ENCODE data around the gene VRK1. TPM values are rescaled to one million over a fixed set of nuclear protein-coding genes. Genes with fewer than 3 reads are reported as not detected.

The VRK1 gene
- total RNA-seq, 1 donor from 2014 or later = 126 TPM

GRCh38 chr14:96783043-96783914, 13.9 kb upstream of the VRK1 start:
- H3K36me3 ChIP-seq = no peaks in the 10 kb centered on the region
- no peak overlapping the region for H2AFZ ChIP-seq (replicated peaks)
- Mint-ChIP-seq H3K36me3 (no peaks in the 10 kb centered on the region), H3K27ac (no peak overlapping the region), H3K27me3 (ENCODE audit: insufficient read depth, low read depth) (no peaks in the 10 kb centered on the region), H3K4me1 (peaks cover 3% of the 10 kb centered on the region), H3K4me3 (no peak overlapping the region), H3K9me3 (no peaks in the 10 kb centered on the region)
- no peaks in the 10 kb centered on the region for H4K20me1 ChIP-seq (ENCODE audit: low read depth)
- no peaks in the 10 kb centered on the region for H3K27me3 ChIP-seq
- no peak overlapping the region for H3K27ac ChIP-seq
- no peak overlapping the region for H3K4me3 ChIP-seq
- no peak overlapping the region for H3K9ac ChIP-seq
- H3F3A ChIP-seq (ENCODE audit: low read depth) = no peaks in the 10 kb centered on the region
- no peak for TF ChIP-seq CTCF (IDR thresholded peaks at IDR 0.05)
- no peak for TF ChIP-seq EZH2phosphoT487 (IDR thresholded peaks at IDR 0.05)
- no peak for TF ChIP-seq EZH2 (IDR thresholded peaks at IDR 0.05)
- H3K9me3 ChIP-seq (ENCODE audit: low read depth) = no peaks in the 10 kb centered on the region
- H3K4me2 ChIP-seq = no peak overlapping the region
- H3K4me1 ChIP-seq = no peaks in the 10 kb centered on the region
- no peak for DNase-seq (ENCODE audit: low spot score)
- no peaks in the 10 kb centered on the region for H3K79me2 ChIP-seq (ENCODE audit: low read depth)

GRCh38 chr14:96783915-96784224, 13.3 kb upstream of the VRK1 start:
- H3K27ac ChIP-seq = no peak overlapping the region

GRCh38 chr14:96790186-96790585, 7.0 kb upstream of the VRK1 start:
- no peaks in the 10 kb centered on the region for H3K79me2 ChIP-seq (ENCODE audit: low read depth)

More at GRCh38 chr14:96783915-96784224, 13.3 kb upstream of the VRK1 start:
- H3F3A ChIP-seq (ENCODE audit: low read depth) = no peaks in the 10 kb centered on the region
- Mint-ChIP-seq H3K9me3 (no peaks in the 10 kb centered on the region), H3K27ac (no peak overlapping the region), H3K4me1 (peaks cover 3% of the 10 kb centered on the region), H3K36me3 (no peaks in the 10 kb centered on the region), H3K4me3 (no peak overlapping the region), H3K27me3 (ENCODE audit: insufficient read depth, low read depth) (no peaks in the 10 kb centered on the region)
- DNase-seq (ENCODE audit: low spot score) = no peak
- H3K9me3 ChIP-seq (ENCODE audit: low read depth) = no peaks in the 10 kb centered on the region
- H3K79me2 ChIP-seq (ENCODE audit: low read depth) = no peaks in the 10 kb centered on the region
- H3K36me3 ChIP-seq = no peaks in the 10 kb centered on the region
- H3K9ac ChIP-seq = no peak overlapping the region
- TF ChIP-seq EZH2 (IDR thresholded peaks at IDR 0.05) = no peak
- no peak for TF ChIP-seq EZH2phosphoT487 (IDR thresholded peaks at IDR 0.05)
- no peak for TF ChIP-seq CTCF (IDR thresholded peaks at IDR 0.05)
- H3K4me2 ChIP-seq = no peak overlapping the region
- no peak overlapping the region for H3K4me3 ChIP-seq
- H2AFZ ChIP-seq (replicated peaks) = no peak overlapping the region
- H3K4me1 ChIP-seq = no peaks in the 10 kb centered on the region
- no peaks in the 10 kb centered on the region for H3K27me3 ChIP-seq
- H4K20me1 ChIP-seq (ENCODE audit: low read depth) = no peaks in the 10 kb centered on the region

More at GRCh38 chr14:96790186-96790585, 7.0 kb upstream of the VRK1 start:
- Histone ChIP-seq H2AFZ (replicated peaks) (no peak overlapping the region), H3F3A (ENCODE audit: low read depth) (no peaks in the 10 kb centered on the region), H3K27me3 (no peaks in the 10 kb centered on the region), H3K9ac (no peak overlapping the region), H3K4me2 (no peak overlapping the region), H4K20me1 (ENCODE audit: low read depth) (no peaks in the 10 kb centered on the region), H3K36me3 (no peaks in the 10 kb centered on the region), H3K27ac (no peak overlapping the region), H3K4me1 (no peaks in the 10 kb centered on the region), H3K4me3 (no peak overlapping the region), H3K9me3 (ENCODE audit: low read depth) (no peaks in the 10 kb centered on the region)
- Mint-ChIP-seq H3K27ac (no peak overlapping the region), H3K4me1 (no peaks in the 10 kb centered on the region), H3K36me3 (no peaks in the 10 kb centered on the region), H3K9me3 (no peaks in the 10 kb centered on the region), H3K27me3 (ENCODE audit: insufficient read depth, low read depth) (peaks cover 5% of the 10 kb centered on the region), H3K4me3 (no peak overlapping the region)
- no peak for TF ChIP-seq CTCF (IDR thresholded peaks at IDR 0.05)
- TF ChIP-seq EZH2phosphoT487 (IDR thresholded peaks at IDR 0.05) = no peak
- no peak for TF ChIP-seq EZH2 (IDR thresholded peaks at IDR 0.05)
- DNase-seq (ENCODE audit: low spot score) = no peak

All from neural progenitor cell (in vitro differentiated cells).